ENCODE measurements around the gene ERGIC1. TPM values are rescaled to one million over a fixed set of nuclear protein-coding genes. Genes with fewer than 3 reads are reported as not detected.

The ERGIC1 gene
- total and polyA plus RNA-seq, 2 of the 13 experiments (the other 11 are each of a cell fraction or from before 2014, with no cell fraction given), result 78.5 to 184 TPM

GRCh38 chr5:172909931-172910502 is 76.0 kb downstream of the ERGIC1 start:
- in situ Hi-C loops (cut with HindIII; ENCODE audit: extremely low pct_ligation_motif_present, low pct_unique_long_range_greater_than_20kb) (no loop called here), intact Hi-C loops (cut with micrococcal nuclease; ENCODE audit: unreplicated experiment) (no loop called here)
- DNase-seq (ENCODE audit: low spot score), result no peak
- Histone ChIP-seq H3K4me3 (replicated peaks in 1 of 3; ENCODE audit: insufficient read depth in 1 of 3, low read depth in 2 of 3, low read length in 3 of 3) (no peak overlapping the region), H3K79me2 (ENCODE audit: insufficient read depth, low read length) (no peaks in the 10 kb centered on the region), H3K9me3 (ENCODE audit: low read length) (no peaks in the 10 kb centered on the region), H3K27ac (ENCODE audit: extremely low read length, insufficient read depth, low read length) (no peak overlapping the region), H3K4me1 (ENCODE audit: insufficient read depth, low read length) (no peaks in the 10 kb centered on the region; the same call in 1 of the 2 replicates), H3K9ac (ENCODE audit: insufficient read depth, low read depth, low read length) (no peak overlapping the region), H3K36me3 (replicated peaks in 1 of 2; ENCODE audit: control insufficient read depth in 1 of 2, insufficient read depth in 2 of 2, low read length in 2 of 2) (peaks cover 18 to 48% of the 10 kb centered on the region in 2 experiments), H4K20me1 (ENCODE audit: insufficient read depth, low read length) (no peaks in the 10 kb centered on the region), H3K4me2 (ENCODE audit: low read depth, low read length) (no peak overlapping the region), H2AFZ (ENCODE audit: low read length) (no peak overlapping the region), H3K27me3 (ENCODE audit: control insufficient read depth in 1 of 2, insufficient read depth in 2 of 2, low read length in 2 of 2) (no peaks in the 10 kb centered on the region)
- FAIRE-seq, result no peak
- BruUV-seq (replicated peaks), result no TSS peak
- WGBS (ENCODE audit: low lambda C conversion rate), result 94% methylated on average over 6 of the region's 8 CpGs
- TF ChIP-seq ZNF512B (CRISPR knock-in tag; IDR thresholded peaks at IDR 0.05; ENCODE audit: borderline replicate concordance) (no peak), ZBTB20 (CRISPR knock-in tag; IDR thresholded peaks at IDR 0.05; ENCODE audit: borderline replicate concordance, low read depth) (no peak), TEF (CRISPR knock-in tag; IDR thresholded peaks at IDR 0.05) (no peak), ZBTB1 (CRISPR knock-in tag; IDR thresholded peaks at IDR 0.05; ENCODE audit: borderline replicate concordance) (no peak), DDIT3 (CRISPR knock-in tag; IDR thresholded peaks at IDR 0.05) (no peak), ZSCAN30 (CRISPR knock-in tag; IDR thresholded peaks at IDR 0.05) (no peak), ZNF652 (CRISPR knock-in tag; IDR thresholded peaks at IDR 0.05; ENCODE audit: borderline replicate concordance, low read depth) (no peak), CEBPZ (IDR thresholded peaks at IDR 0.05; ENCODE audit: low read length) (no peak), PHF8 (CRISPR knock-in tag; IDR thresholded peaks at IDR 0.05) (no peak), IRF9 (CRISPR knock-in tag; IDR thresholded peaks at IDR 0.05; ENCODE audit: borderline replicate concordance) (no peak), ZNF274 (CRISPR knock-in tag; IDR thresholded peaks at IDR 0.05) (no peak), YY1 (IDR thresholded peaks at IDR 0.05; ENCODE audit: insufficient read depth, insufficient replicate concordance, low read depth, low read length) (no peak), RFXANK (CRISPR knock-in tag; IDR thresholded peaks at IDR 0.05) (no peak), TBX2 (CRISPR knock-in tag; IDR thresholded peaks at IDR 0.05; ENCODE audit: borderline replicate concordance) (no peak), SIX1 (CRISPR knock-in tag; IDR thresholded peaks at IDR 0.05; ENCODE audit: borderline replicate concordance) (no peak), SCMH1 (CRISPR knock-in tag; IDR thresholded peaks at IDR 0.05; ENCODE audit: borderline replicate concordance) (no peak)
- ChIA-PET CTCF (ENCODE audit: low intra/inter-chr PET ratio, low total read pairs) (interaction anchor here (1.4 to 1.9 kb wide), 2 partner anchors 195 to 197 kb away, joined by 5 to 10 read pairs; no protein-coding TSS in a partner anchor), POLR2A (interaction anchor here (1.3 kb wide), 1 partner anchor 195 kb away, joined by 3 read pairs; no protein-coding TSS in a partner anchor)
- ATAC-seq, result no peak
